Activated CD8-positive, alpha-beta memory T cell treated with anti-CD3 and anti-CD28 coated beads, Interleukin-2, amount 10 ng/mL, durations not matched to agents 7 days and 5 days (primary cell): ENCODE data around the gene SERPINC1. TPM values are rescaled to one million over a fixed set of nuclear protein-coding genes. Genes with fewer than 3 reads are reported as not detected.
"Not testable (repeated sequence)": the region's sequence is repeated elsewhere in the genome, so short reads cannot be mapped to it uniquely, and the experiment has no call there.

ENCODE experiments used
- ATAC-seq: fragments of 150-1000 bp; cut with Tn5 transposase; one replicate; pipeline ENCODE4 v1.10.0; 2021; ENCODE audit warnings: moderate library complexity
- CTCF ChIA-PET: fragments of 350-600 bp; sonication (Branson Sonifier 250); formaldehyde crosslinking; loops from one replicate; lab custom pipeline; 2021; ENCODE audit warnings: antibody characterized with exemption; lab: Charles Lee
- DNase-seq: peaks from one replicate; pipeline ENCODE4 v3.0.0-alpha.2; 2020
- H3K27ac Mint-ChIP-seq: one replicate; pipeline ENCODE4 v1.8.0; 2021; ENCODE audit warnings: mild to moderate bottlenecking, mixed read lengths
- H3K27me3 Mint-ChIP-seq: one replicate; pipeline ENCODE4 v1.8.0; 2021; ENCODE audit warnings: mixed read lengths
- H3K36me3 Mint-ChIP-seq: one replicate; pipeline ENCODE4 v1.8.0; 2021; ENCODE audit warnings: mild to moderate bottlenecking, mixed read lengths
- H3K4me1 Mint-ChIP-seq: one replicate; pipeline ENCODE4 v1.8.0; 2021; ENCODE audit warnings: mixed read lengths
- H3K4me3 Mint-ChIP-seq: one replicate; pipeline ENCODE4 v1.8.0; 2021; ENCODE audit warnings: mild to moderate bottlenecking, moderate library complexity, mixed read lengths
- H3K9me3 Mint-ChIP-seq: one replicate; pipeline ENCODE4 v1.8.0; 2022; ENCODE audit warnings: low read depth, mixed read lengths
- total RNA-seq, 2 experiments: library from RNA; stranded (reverse); gene quantifications; one replicate each; pipeline ENCODE4 v1.2.3, GENCODE V29; 2021

The SERPINC1 gene
- total RNA-seq, 2 experiments from 2014 or later: not detected

DNA sequence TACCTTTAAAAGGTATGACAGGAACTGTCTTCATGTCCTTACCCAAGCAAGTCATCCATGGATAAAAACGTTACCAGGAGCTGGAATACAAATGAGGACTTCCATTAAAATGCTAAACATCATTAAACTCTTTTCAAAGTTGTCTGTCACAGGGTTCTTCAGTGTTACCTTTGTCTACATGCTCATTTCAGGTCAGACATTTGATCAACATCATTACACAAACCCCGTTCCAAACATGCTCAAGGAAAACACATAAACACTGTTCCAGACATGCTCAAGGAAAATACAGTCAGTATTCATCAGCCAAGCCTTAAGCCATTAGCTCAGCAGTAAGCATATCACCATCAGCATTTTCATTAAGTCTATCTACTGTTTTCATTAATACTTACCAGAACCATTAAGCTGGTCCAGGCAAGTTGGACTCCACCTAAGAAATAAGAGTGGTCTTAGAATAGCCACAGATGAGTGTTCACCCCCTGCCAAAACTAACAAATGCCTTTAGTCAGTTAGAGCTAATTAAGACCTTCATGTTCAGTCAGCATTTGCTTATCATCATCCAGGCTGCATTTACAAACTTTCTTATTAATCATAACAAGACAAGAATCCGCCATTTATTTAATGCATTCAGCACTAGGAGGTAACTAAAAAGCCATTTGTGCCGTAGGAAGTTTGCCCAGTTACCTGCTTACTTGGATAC, 51.5 kb downstream of the SERPINC1 start:
- H3K27me3 Mint-ChIP-seq: no peaks in the 10 kb centered on the region
- ATAC-seq (no peak), DNase-seq (no peak)
- H3K9me3 Mint-ChIP-seq: no peaks in the 10 kb centered on the region
- H3K4me3 Mint-ChIP-seq: peak overlapping the region; percentile 89
- CTCF ChIA-PET: interaction anchor here (0.6 to 1.7 kb wide), 4 partner anchors 41 to 1135 kb away, joined by 3 to 8 read pairs (median 4); partner anchors contain the start of genes CACYBP, CENPL and DARS2
- peaks cover 54% of the 10 kb centered on the region for H3K4me1 Mint-ChIP-seq
- peaks cover 58% of the 10 kb centered on the region for H3K36me3 Mint-ChIP-seq
- H3K27ac Mint-ChIP-seq: peak overlapping the region; percentile 95

DNA sequence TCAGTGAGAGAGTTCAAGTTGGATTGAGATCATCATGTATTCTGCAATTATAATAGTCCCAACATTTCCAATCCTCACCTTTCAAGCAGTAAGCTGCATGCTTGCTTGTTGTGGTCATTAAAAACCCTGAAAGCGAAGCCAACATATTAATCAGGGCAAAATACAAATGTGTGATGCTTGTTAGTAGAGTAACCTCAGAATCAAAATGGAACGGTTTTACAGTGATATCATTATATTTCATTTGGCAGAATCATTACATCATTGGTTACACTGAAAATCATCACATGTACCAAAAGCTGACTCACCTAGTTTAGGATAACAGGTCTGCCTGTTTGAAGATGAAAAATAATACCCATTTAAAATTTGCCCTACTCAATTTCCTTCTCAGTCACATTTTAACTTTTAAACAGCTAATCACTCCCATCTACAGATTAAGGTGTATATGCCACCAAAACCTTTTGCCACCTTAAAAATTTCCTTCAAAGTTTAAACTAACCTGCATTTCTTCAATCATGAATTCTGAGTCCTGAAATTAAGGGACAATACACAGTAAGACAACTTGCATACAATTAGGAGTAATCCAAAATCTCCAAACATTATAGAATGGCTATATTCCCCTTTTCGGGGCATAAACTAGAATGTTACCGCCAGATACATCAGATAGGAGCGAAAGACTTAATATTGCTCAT, 52.8 kb downstream of the SERPINC1 start:
- Mint-ChIP-seq H3K4me3 (peak overlapping the region; percentile 89), H3K36me3 (peaks cover 58% of the 10 kb centered on the region), H3K9me3 (no peaks in the 10 kb centered on the region), H3K27me3 (no peaks in the 10 kb centered on the region), H3K4me1 (peaks cover 42% of the 10 kb centered on the region), H3K27ac (peak overlapping the region; percentile 95)
- CTCF ChIA-PET: interaction anchor here (0.7 to 1.7 kb wide), 4 partner anchors 40 to 435 kb away, joined by 3 to 8 read pairs (median 4); partner anchors contain the start of genes CENPL and DARS2
- DNase-seq (no peak), ATAC-seq (no peak)

DNA sequence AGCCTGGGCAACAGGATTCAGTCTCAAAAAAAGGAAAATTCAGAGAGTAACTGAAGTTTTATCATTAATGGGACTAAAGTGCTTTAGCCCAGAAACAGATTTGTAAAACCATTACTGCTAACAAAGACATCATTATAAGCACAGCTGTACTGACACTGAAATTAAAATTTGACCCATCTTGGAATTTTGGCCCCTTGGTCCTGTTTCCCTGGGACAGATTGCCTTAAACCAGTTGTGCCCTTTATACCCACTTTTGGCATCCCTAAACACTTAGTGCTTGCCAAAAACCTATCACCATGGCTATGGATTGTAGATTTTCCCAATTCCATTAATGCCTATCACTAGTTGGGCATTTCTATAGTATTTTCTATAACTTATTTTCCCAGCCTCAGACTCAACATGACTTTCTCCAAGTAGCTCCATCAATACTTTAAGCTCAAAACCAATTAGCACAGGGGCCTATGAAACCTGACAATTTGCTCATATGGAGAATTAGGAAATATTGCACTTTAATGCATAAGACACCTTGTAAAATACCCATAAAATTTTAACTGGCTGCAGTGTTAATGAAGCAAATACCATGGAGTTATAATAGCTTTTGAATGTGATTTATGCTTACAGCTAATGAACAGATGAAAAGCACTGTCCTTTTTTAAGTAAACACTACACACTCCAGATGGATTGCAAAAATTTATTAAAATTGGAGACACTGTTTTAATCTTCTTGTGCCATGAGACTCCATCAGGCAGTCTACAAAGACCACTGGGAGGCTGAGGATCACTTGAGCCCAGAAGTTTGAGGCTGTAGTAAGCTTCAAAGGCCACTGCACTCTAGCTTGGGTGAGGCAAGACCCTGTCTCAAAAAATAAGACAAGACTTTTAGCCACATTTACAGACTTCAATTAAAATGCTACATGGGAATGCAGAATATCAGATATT, 53.6 kb downstream of the SERPINC1 start:
- CTCF ChIA-PET: interaction anchor here (0.7 kb wide), 1 partner anchor 434 kb away, joined by 3 read pairs; no protein-coding TSS in a partner anchor
- ATAC-seq (no peak), DNase-seq (no peak)
- Mint-ChIP-seq H3K4me3 (peak overlapping the region; percentile 89), H3K4me1 (peaks cover 38% of the 10 kb centered on the region), H3K9me3 (no peaks in the 10 kb centered on the region), H3K36me3 (peaks cover 58% of the 10 kb centered on the region), H3K27ac (peak overlapping the region; percentile 95), H3K27me3 (no peaks in the 10 kb centered on the region)

DNA sequence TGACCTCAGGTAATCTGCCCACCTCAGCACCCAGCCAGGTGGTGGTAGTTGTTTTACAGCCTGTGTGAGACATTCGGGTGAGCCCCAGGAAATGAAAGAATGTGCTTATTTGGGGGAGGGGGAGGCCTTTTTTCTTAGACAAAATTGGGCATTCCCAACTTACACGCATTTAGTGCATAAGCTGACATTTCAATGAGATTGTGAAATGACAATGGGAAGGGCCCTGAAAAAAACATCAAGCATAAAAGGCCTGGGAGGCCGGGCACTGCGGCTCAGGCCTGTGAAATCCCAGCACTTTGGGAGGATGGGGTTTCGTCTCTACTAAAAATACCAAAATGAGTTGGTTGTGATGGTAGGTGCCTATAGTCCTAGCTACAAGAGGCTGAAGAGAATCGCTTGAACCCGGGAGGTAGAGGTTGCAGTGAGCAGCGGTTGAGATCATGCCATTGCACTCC, 54.3 kb downstream of the SERPINC1 start:
- CTCF ChIA-PET: no interaction called here
- Mint-ChIP-seq H3K4me1 (peaks cover 38% of the 10 kb centered on the region), H3K9me3 (no peaks in the 10 kb centered on the region), H3K27me3 (no peaks in the 10 kb centered on the region), H3K4me3 (no peak overlapping the region), H3K27ac (peak overlapping the region; percentile 95), H3K36me3 (peaks cover 62% of the 10 kb centered on the region)
- DNase-seq: no peak
- ATAC-seq: no peak

DNA sequence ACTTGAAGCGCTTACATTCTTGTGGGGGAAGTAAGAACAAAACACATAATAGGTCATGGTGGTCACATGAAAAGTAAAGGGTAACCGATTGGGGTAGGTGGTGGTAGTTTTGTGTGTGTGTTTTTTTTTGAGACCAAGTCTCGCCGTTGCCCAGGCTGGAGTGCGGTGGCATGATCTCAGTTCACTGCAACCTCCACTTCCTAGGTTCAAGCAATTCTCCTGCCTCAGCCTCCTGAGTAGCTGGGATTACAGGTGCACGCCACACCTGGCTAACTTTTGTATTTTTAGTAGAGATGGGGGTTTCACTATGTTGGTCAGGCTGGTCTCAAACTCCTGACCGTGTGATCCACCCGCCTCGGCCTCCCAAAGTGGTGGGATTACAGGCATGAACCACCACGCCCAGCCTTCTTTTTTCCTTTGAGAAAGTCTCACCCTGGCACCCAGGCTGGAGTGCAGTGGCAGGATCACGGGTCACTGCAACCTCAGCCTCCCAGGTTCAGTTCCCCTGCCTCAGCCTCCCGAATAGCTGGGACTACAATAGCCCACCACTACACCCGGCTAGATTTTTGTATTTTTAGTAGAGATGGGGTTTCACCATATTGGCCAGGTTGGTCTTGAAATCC, 54.9 kb downstream of the SERPINC1 start:
- H3K27me3 Mint-ChIP-seq, H3K4me3 Mint-ChIP-seq, CTCF ChIA-PET, H3K9me3 Mint-ChIP-seq, DNase-seq: not testable (repeated sequence)
- peaks cover 38% of the 10 kb centered on the region for H3K4me1 Mint-ChIP-seq
- H3K36me3 Mint-ChIP-seq: peaks cover 62% of the 10 kb centered on the region
- ATAC-seq: peak; percentile 5
- H3K27ac Mint-ChIP-seq: peak overlapping the region; percentile 95

DNA sequence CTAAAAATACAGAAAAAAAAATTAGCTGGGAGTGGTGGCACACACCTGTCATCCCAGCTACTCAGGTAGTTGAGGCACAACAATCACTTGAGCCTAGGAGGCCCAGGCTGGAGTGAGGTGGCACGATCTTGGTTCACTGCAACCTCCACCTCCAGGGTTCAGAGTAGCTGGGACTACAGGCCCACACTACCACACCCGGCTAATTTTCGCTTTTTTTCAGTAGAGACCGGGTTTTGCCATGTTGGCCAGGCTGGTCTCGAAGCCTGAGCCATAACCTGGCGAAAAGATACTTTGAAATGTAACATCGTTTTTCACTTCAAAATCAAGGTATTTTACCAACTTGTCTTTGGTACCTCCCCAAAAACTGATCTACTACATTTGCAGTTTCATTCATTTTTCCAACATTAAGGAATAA, 55.4 kb downstream of the SERPINC1 start:
- Mint-ChIP-seq H3K4me3 (no peak overlapping the region), H3K4me1 (peaks cover 37% of the 10 kb centered on the region), H3K27ac (peak overlapping the region; percentile 95), H3K9me3 (no peaks in the 10 kb centered on the region), H3K27me3 (no peaks in the 10 kb centered on the region), H3K36me3 (peaks cover 57% of the 10 kb centered on the region)
- CTCF ChIA-PET: no interaction called here
- ATAC-seq: peak; percentile 16
- no peak for DNase-seq

DNA sequence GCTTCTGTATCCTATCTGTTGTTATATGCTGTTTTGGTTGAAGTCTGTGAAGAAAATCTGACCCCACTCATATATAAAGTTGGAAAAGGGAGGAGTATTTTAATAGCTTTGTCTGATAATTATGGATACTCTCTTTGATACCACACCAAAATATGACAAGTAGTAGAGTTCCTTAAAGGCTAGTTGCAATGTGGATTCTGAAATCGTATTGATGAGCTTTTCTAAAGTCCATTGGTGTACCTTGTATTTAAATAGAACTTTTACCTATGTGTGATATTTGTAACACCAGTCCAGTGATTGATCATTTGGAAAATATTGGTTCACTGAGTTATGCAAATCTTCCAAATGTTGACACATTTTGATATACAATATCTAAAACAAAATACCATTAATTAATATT, 57.1 kb downstream of the SERPINC1 start:
- Mint-ChIP-seq H3K4me1 (peaks cover 22% of the 10 kb centered on the region), H3K4me3 (no peak overlapping the region), H3K27ac (no peak overlapping the region), H3K9me3 (no peaks in the 10 kb centered on the region), H3K36me3 (peaks cover 52% of the 10 kb centered on the region), H3K27me3 (no peaks in the 10 kb centered on the region)
- ATAC-seq (no peak), DNase-seq (no peak)
- CTCF ChIA-PET: interaction anchor here (0.9 to 1.1 kb wide), 2 partner anchors 11 to 26 kb away, joined by 3 read pairs; no protein-coding TSS in a partner anchor

DNA sequence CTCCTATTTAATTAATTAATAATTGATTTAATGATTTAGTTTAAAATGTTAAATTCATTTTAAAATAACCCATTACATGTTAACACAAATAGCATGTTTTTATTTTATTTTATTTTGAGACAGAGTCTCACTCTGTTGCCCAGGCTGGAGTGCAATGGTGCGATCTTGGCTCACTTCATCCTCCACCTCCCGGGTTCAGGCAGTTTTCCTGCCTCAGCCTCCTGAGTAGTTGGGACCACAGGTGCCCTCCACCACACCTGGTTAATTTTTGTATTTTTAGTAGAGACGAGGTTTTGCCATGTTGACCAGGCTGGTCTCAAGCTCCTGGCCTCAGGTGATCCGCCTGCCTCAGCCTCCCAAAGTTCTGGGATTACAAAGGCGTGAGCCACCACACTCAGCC, 57.6 kb downstream of the SERPINC1 start:
- H3K9me3 Mint-ChIP-seq, CTCF ChIA-PET, H3K4me3 Mint-ChIP-seq, ATAC-seq, DNase-seq, H3K27me3 Mint-ChIP-seq, H3K27ac Mint-ChIP-seq: not testable (repeated sequence)
- peaks cover 50% of the 10 kb centered on the region for H3K36me3 Mint-ChIP-seq
- peaks cover 18% of the 10 kb centered on the region for H3K4me1 Mint-ChIP-seq

DNA sequence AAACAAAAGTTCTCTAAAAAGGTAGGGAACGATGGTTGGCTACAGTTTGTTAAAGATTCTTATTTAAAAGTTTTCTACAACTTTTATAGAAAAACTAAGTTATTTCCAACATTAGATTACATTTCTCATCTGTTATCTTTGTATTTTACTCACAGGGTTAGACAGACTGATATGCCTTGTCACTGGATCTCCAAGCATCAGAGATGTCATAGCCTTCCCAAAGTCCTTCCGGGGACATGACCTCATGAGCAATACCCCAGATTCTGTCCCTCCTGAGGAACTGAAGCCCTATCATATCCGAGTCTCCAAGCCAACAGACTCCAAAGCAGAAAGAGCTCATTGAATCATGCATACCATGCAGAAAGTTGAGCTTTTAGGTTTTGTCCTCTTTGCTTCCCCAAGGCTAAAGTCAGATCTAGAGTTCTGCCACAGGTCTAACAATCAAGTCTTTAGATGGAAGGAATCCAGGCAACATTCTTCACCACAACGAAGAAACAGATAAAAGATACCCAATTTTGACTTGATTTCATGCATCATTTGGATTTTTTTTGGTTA, 59.7 kb downstream of the SERPINC1 start:
- ATAC-seq (no peak), DNase-seq (no peak)
- Mint-ChIP-seq H3K36me3 (peaks cover 37% of the 10 kb centered on the region), H3K9me3 (no peaks in the 10 kb centered on the region), H3K27ac (peak overlapping the region; percentile 29), H3K4me3 (no peak overlapping the region), H3K4me1 (peaks cover 3% of the 10 kb centered on the region), H3K27me3 (no peaks in the 10 kb centered on the region)
- CTCF ChIA-PET: no interaction called here

DNA sequence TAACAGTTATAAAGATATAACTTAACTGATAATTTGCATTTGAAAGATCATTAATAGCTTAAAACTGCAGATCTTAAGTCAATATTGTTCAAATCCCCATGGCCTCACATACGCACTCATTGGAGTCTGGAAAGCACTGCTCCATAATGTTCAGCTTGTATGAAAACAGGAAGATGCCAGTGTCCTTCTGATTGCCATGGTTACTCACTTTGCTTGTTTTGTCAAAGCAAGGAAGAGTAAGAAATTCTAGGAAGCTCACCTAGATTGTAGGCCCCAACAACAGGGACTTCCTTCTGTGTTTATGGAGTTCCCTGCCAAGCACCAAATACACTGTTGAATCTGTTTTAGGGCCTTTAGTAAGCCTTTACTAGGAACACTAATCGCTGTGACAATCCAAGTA, 60.2 kb downstream of the SERPINC1 start:
- H3K36me3 Mint-ChIP-seq: peaks cover 38% of the 10 kb centered on the region

DNA sequence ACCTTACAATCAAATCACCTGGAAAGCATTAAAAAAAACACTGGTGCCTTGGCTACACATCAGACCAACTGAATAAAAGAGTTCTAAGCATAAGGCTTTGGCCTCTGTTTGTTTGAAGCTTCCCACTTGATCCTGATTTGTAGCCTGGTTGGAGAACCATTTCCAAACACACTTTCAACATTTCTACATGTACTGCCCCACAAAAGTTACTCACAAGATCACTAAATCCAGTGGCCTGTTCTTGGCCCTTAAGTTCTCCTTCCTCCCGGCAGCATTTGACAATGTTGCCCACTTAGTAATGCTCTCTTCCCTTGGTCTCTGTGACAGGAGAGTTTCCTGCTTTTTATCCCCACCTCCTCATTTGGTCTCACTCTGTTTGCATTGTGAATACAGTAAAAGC, 61.1 kb downstream of the SERPINC1 start:
- CTCF ChIA-PET: no interaction called here
- no peaks in the 10 kb centered on the region for H3K4me1 Mint-ChIP-seq
- peaks cover 38% of the 10 kb centered on the region for H3K36me3 Mint-ChIP-seq
- no peak overlapping the region for H3K4me3 Mint-ChIP-seq
- DNase-seq (no peak), ATAC-seq (no peak)
- H3K27me3 Mint-ChIP-seq: no peaks in the 10 kb centered on the region
- H3K27ac Mint-ChIP-seq: no peak overlapping the region
- H3K9me3 Mint-ChIP-seq: no peaks in the 10 kb centered on the region

More for the DNA sequence above, 60.2 kb downstream of the SERPINC1 start:
- no peak for ATAC-seq
- no peak for DNase-seq
- H3K4me3 Mint-ChIP-seq: no peak overlapping the region
- H3K27me3 Mint-ChIP-seq: no peaks in the 10 kb centered on the region
- H3K4me1 Mint-ChIP-seq: peaks cover under 1% of the 10 kb centered on the region
- no peaks in the 10 kb centered on the region for H3K9me3 Mint-ChIP-seq
- CTCF ChIA-PET: interaction anchor here (0.7 kb wide), 1 partner anchor 427 kb away, joined by 3 read pairs; no protein-coding TSS in a partner anchor
- no peak overlapping the region for H3K27ac Mint-ChIP-seq
